ENCODE measurements around the gene OGDHL. TPM values are rescaled to one million over a fixed set of nuclear protein-coding genes. Genes with fewer than 3 reads are reported as not detected.
"Not testable (repeated sequence)": the region's sequence is repeated elsewhere in the genome, so short reads cannot be mapped to it uniquely, and the experiment has no call there.

Gene OGDHL
- total RNA-seq, 1 experiment from 2014 or later = 1.1 TPM

- no peak for DNase-seq (ENCODE audit: low spot score)
Observed at GRCh38 chr10:49756641-49757040, 5.5 kb downstream of the OGDHL start.

DNA sequence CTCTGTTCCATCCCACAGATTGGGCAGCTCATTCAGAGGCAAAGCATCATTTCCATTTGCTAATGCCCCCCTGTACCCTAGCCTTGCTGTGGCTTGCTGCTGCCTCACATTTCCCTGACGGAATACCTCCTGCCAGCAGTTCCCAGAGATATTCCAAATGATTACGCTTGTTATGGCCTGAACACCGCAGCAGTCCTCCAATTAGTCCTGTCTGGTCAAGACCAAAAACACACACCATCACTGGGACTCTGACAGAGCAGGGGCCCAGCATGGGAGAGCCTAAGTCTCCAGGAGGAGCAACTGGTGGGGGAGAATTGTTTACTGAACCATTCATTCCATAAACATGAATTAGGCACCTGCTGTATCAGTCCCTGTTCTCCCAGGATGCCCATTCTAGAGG is 6.1 kb downstream of the OGDHL start:
- no peak for DNase-seq (ENCODE audit: low spot score)

DNA sequence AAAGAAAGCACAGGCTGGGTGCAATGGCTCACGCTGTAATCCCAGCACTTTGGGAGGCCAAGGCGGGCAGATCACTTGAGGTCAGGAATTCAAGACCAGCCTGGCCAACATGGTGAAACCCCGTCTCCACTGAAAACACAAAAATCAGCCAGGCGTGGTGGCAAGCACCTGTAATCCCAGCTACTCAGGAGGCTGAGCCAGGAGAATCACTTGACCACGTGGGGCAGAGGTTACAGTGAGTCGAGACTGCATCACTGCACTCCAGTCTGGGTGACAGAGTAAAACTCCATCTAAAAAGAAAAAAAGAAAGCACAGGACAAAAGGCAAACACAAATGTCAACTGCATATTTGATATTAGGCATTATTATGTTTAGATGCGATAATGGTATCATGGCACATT is 7.2 kb downstream of the OGDHL start:
- not testable (repeated sequence) for DNase-seq (ENCODE audit: low spot score)

GRCh38 chr10:49752584-49752983 is 9.5 kb downstream of the OGDHL start:
- no peak for DNase-seq (ENCODE audit: low spot score)

- DNase-seq (ENCODE audit: low spot score) = no peak
Observed at GRCh38 chr10:49751636-49752510, 10.2 kb downstream of the OGDHL start.

DNA sequence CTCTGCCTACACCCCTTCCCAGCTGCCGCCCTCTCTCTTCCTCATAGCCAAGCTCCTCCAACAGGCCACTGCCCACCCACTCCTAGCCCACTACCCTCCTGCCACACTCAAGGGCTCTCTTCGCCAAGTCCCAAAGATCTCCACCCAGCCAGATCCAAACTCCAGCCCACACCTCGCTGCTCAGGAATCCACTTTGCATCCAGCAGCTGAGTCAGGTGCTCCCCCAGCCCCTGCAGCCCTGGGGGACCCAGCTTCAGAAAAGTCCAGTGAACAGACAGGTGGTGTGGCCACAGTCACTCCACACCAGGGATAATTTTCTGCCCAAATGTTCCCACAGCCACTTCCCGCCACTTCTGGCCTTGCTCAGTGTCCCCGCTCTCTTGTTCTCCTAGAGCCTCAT is 10.9 kb downstream of the OGDHL start:
- no peak for DNase-seq (ENCODE audit: low spot score)

GRCh38 chr10:49750546-49750945 is 11.6 kb downstream of the OGDHL start:
- no peak for DNase-seq (ENCODE audit: low spot score)

- no peak for DNase-seq (ENCODE audit: low spot score)
Observed at GRCh38 chr10:49749556-49750491, 12.3 kb downstream of the OGDHL start.

GRCh38 chr10:49749144-49749543 is 13.0 kb downstream of the OGDHL start:
- no peak for DNase-seq (ENCODE audit: low spot score)

GRCh38 chr10:49748006-49748405 is 14.1 kb downstream of the OGDHL start:
- DNase-seq (ENCODE audit: low spot score) = no peak

GRCh38 chr10:49747303-49747646 is 14.8 kb downstream of the OGDHL start:
- no peak for DNase-seq (ENCODE audit: low spot score)

DNA sequence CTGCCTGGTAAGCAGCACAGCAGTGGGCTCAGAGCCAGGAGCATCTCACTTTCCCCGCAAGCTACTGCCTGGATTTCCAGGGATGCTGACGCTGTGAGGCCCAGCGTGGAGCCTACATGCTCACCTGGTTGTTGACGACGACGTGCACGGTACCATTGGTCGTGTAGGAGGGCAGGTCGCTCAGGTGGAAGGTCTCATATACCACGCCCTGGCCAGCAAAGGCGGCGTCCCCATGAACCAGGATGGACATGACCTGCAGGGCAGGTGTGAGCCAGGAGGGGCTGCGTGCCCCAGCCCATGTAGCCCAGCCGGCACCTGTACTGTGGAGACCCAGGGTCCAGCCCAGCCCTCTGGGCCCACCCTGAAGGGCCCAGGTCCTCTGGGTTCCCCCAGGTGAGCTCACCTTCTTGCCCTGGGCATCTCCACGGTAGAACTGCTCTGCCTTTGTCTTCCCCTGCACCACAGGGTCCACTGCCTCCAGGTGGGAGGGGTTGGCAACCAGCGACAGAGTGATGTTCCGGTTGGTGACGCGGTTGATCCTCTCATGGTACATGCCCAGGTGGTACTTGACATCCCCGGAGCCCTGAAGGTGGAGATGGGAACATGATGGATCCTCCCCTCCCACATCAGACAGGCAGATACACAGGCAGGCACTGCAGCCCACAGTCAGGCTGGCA is 15.4 kb downstream of the OGDHL start:
- no peak for DNase-seq (ENCODE audit: low spot score)

- no peak for DNase-seq (ENCODE audit: low spot score)
Observed at GRCh38 chr10:49745756-49746155, 16.4 kb downstream of the OGDHL start.

GRCh38 chr10:49744924-49745605 is 17.1 kb downstream of the OGDHL start:
- no peak for DNase-seq (ENCODE audit: low spot score)

GRCh38 chr10:49744091-49744685 is 17.9 kb downstream of the OGDHL start:
- DNase-seq (ENCODE audit: low spot score) = no peak

GRCh38 chr10:49743464-49744075 is 18.6 kb downstream of the OGDHL start:
- no peak for DNase-seq (ENCODE audit: low spot score)

GRCh38 chr10:49742683-49743463 is 19.2 kb downstream of the OGDHL start:
- DNase-seq (ENCODE audit: low spot score) = no peak

DNA sequence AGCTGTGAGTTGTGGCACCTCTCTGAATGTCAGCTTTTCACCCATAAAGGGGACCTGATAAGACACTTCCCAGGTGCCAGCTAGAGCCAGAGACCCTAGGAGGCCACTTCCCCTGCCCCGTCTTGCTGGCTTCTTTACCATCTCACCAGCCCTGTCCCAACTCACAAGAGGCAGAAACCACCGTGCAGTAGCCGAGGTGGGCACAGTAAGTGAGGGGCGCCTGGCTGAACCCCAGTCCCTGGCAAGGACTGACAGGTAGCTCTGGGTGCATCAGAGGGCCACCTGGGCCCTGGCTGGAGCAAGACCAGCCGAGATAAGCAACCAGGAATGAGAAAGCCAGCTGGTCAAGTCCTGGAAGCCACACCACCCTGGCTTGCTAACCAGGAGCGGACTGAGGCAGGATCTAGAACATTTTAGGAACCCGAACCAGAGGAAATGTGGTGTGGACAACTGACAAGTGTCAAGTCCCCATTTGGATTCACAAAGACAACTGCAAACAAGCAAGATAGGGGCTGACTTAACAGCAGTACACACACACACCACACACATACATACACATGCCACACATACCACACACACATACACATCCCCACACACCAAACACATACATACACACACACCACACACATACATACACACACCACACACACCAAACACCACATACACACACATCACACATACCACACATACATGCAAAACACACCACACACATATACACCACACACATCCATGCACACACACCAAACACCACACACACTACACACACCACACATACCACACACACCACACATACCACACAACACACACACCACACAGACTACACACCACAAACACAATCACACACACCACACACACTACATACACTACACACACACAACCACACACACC is 20.8 kb downstream of the OGDHL start:
- no peak for DNase-seq (ENCODE audit: low spot score)
